HepG2 (cell line): ENCODE results near the gene ABCD2. TPM values are rescaled to one million over a fixed set of nuclear protein-coding genes. Genes with fewer than 3 reads are reported as not detected.

ENCODE experiments used
- ATAC-seq: fragments of 200-7000 bp; cut with Tn5 transposase; 3 replicates; pipeline ENCODE4 v1.9.1; 2020; ENCODE audit warnings: mild to moderate bottlenecking, moderate library complexity
- BruUV-seq: library from RNA; stranded (reverse); fragments of 400-500 nt; replicated peaks from 2 replicates; lab custom pipeline; 2021; lab: Mats Ljungman, UMichigan
- CTCF ChIA-PET: fragments of 300-600 bp; formaldehyde crosslinking; extraction: SDS; loops from one replicate; lab custom pipeline; 2021; ENCODE audit warnings: low total read pairs, inconsistent platforms, low intra/inter-chr PET ratio; lab: Yijun Ruan, JAX
- POLR2A ChIA-PET: fragments of 350-600 bp; sonication (Branson Sonifier 250); formaldehyde crosslinking; loops from one replicate; lab custom pipeline; 2020; ENCODE audit warnings: antibody characterized with exemption, inconsistent platforms; lab: Yijun Ruan, JAX
- DNase-seq: peaks from one replicate; pipeline ENCODE4 v3.0.0-alpha.2; 2015; ENCODE audit warnings: low spot score
- FAIRE-seq: peaks from 3 replicates; lab custom pipeline; 2011; peaks lifted over from hg19 to GRCh38; lab: Jason Lieb, UNC
- H2AFZ ChIP-seq: one replicate; pipeline ENCODE4 v1.6.1; 2011; ENCODE audit warnings: low read length, inconsistent platforms
- H3K27ac ChIP-seq: fragments of 300-600 bp; 3 replicates; pipeline ENCODE4 v1.8.0; 2011; ENCODE audit warnings: mixed run types, mild to moderate bottlenecking, mixed read lengths, low read length, inconsistent platforms; ENCODE audit not compliant: insufficient read depth; ENCODE audit errors: extremely low read length
- H3K27me3 ChIP-seq, 2 experiments: fragments of 200-600 bp in 1 of 2; 2 replicates in 1 of 2; 3 replicates in 1 of 2; pipeline versions ENCODE4 v1.6.0 to v1.8.0; 2011; ENCODE audit warnings: low read length in 2 of 2, mild to moderate bottlenecking in 2 of 2, moderate library complexity in 2 of 2, inconsistent platforms in 1 of 2; ENCODE audit not compliant: insufficient read depth in 2 of 2, control insufficient read depth in 1 of 2
- H3K36me3 ChIP-seq, 2 experiments: fragments of 200-600 bp in 1 of 2; replicated peaks in 1 of 2; 2 replicates in 1 of 2; 3 replicates in 1 of 2; pipeline versions ENCODE4 v1.5.1 to v1.8.0; 2011; ENCODE audit warnings: low read length in 2 of 2, inconsistent platforms in 1 of 2; ENCODE audit not compliant: insufficient read depth in 2 of 2, control insufficient read depth in 1 of 2
- H3K4me1 ChIP-seq: 2 replicates; pipeline ENCODE4 v1.5.1; 2012; ENCODE audit warnings: low read length, inconsistent platforms; ENCODE audit not compliant: insufficient read depth
- H3K4me2 ChIP-seq: 2 replicates; pipeline ENCODE4 v1.6.0; 2011; ENCODE audit warnings: low read depth, low read length, inconsistent platforms
- H3K4me3 ChIP-seq, 3 experiments: fragments of 200-600 bp in 1 of 3; sonication (generic), shearing (Covaris generic) in 1 of 3; replicated peaks in 1 of 3; 2 replicates each; pipeline ENCODE4 v1.5.1; 2011 to 2016; ENCODE audit warnings: low read length in 3 of 3, inconsistent platforms in 2 of 3, low read depth in 2 of 3, mild to moderate bottlenecking in 2 of 3, control low read depth in 1 of 3, mixed read lengths in 1 of 3; ENCODE audit not compliant: insufficient read depth in 1 of 3
- H3K79me2 ChIP-seq: one replicate; pipeline ENCODE4 v1.6.1; 2011; ENCODE audit warnings: low read length, inconsistent platforms; ENCODE audit not compliant: insufficient read depth
- H3K9ac ChIP-seq: 2 replicates; pipeline ENCODE4 v1.6.0; 2011; ENCODE audit warnings: mild to moderate bottlenecking, low read depth, low read length, inconsistent platforms; ENCODE audit not compliant: insufficient read depth
- H3K9me3 ChIP-seq: 2 replicates; pipeline ENCODE4 v1.5.1; 2012; ENCODE audit warnings: mild to moderate bottlenecking, low read length
- H4K20me1 ChIP-seq: 2 replicates; pipeline ENCODE4 v1.6.0; 2011; ENCODE audit warnings: inconsistent platforms, mild to moderate bottlenecking, low read length, moderate library complexity; ENCODE audit not compliant: insufficient read depth
- KDM3A ChIP-seq: IDR thresholded peaks from 2 replicates; pipeline ENCODE4 v1.6.1; 2018; ENCODE audit warnings: low read depth, missing compliant biosample characterization
- MATR3 ChIP-seq: sonication (generic); formaldehyde crosslinking; IDR thresholded peaks from 2 replicates; pipeline ENCODE4 v1.4.0; 2020; ENCODE audit warnings: missing genetic modification reagents
- POGK ChIP-seq: sonication (generic); formaldehyde crosslinking; conservative IDR thresholded peaks from 2 replicates; pipeline ENCODE4 v1.8.0; 2022; ENCODE audit warnings: mild to moderate bottlenecking, moderate library complexity, missing genetic modification reagents
- REL ChIP-seq: sonication (generic); formaldehyde crosslinking; conservative IDR thresholded peaks from 2 replicates; pipeline ENCODE4 v1.8.0; 2022; ENCODE audit warnings: mild to moderate bottlenecking, missing genetic modification reagents, moderate library complexity
- SNAPC2 ChIP-seq: sonication (generic); formaldehyde crosslinking; IDR thresholded peaks from 2 replicates; pipeline ENCODE4 v1.8.1; 2022; ENCODE audit warnings: mild to moderate bottlenecking, missing genetic modification reagents
- SP5 ChIP-seq: IDR thresholded peaks from 2 replicates; pipeline ENCODE4 v1.6.1; 2016; ENCODE audit warnings: low read depth, borderline replicate concordance
- SPEN ChIP-seq: sonication (generic); formaldehyde crosslinking; IDR thresholded peaks from 2 replicates; pipeline ENCODE4 v1.5.1; 2020; ENCODE audit warnings: low read depth, mild to moderate bottlenecking, missing genetic modification reagents
- TARDBP ChIP-seq: sonication (generic); formaldehyde crosslinking; IDR thresholded peaks from 2 replicates; pipeline ENCODE4 v1.8.0; 2022; ENCODE audit warnings: mild to moderate bottlenecking, missing genetic modification reagents
- ZNF10 ChIP-seq: sonication (generic); formaldehyde crosslinking; IDR thresholded peaks from 2 replicates; pipeline ENCODE4 v1.4.0; 2020; ENCODE audit warnings: mild to moderate bottlenecking, low read depth, missing genetic modification reagents, borderline replicate concordance
- ZNF20 ChIP-seq: sonication (generic); formaldehyde crosslinking; IDR thresholded peaks from 2 replicates; pipeline ENCODE4 v1.4.0; 2020; ENCODE audit warnings: mild to moderate bottlenecking, moderate library complexity, missing genetic modification reagents
- ZNF205 ChIP-seq: IDR thresholded peaks from 2 replicates; pipeline ENCODE4 v1.6.1; 2018; ENCODE audit warnings: missing biosample characterization, missing genetic modification reagents
- ZNF224 ChIP-seq: sonication (generic); formaldehyde crosslinking; IDR thresholded peaks from 2 replicates; pipeline ENCODE4 v1.5.0; 2020; ENCODE audit warnings: mild to moderate bottlenecking, missing genetic modification reagents
- ZNF326 ChIP-seq: sonication (generic); formaldehyde crosslinking; IDR thresholded peaks from 2 replicates; pipeline ENCODE4 v1.4.0; 2020; ENCODE audit warnings: missing genetic modification reagents, borderline replicate concordance
- ZNF484 ChIP-seq: sonication (generic); formaldehyde crosslinking; IDR thresholded peaks from 2 replicates; pipeline ENCODE4 v1.5.1; 2020; ENCODE audit warnings: mild to moderate bottlenecking, low read depth, missing genetic modification reagents, borderline replicate concordance
- ZNF703 ChIP-seq: sonication (generic); formaldehyde crosslinking; IDR thresholded peaks from 2 replicates; pipeline ENCODE4 v1.5.1; 2020; ENCODE audit warnings: missing genetic modification reagents, mild to moderate bottlenecking, moderate library complexity, borderline replicate concordance
- ZNF724P ChIP-seq: sonication (generic); formaldehyde crosslinking; IDR thresholded peaks from 2 replicates; pipeline ENCODE4 v1.8.0; 2022; ENCODE audit warnings: missing genetic modification reagents, borderline replicate concordance
- ZNF75D ChIP-seq: sonication (generic); formaldehyde crosslinking; IDR thresholded peaks from 2 replicates; pipeline ENCODE4 v1.8.1; 2023; ENCODE audit warnings: missing genetic modification reagents, mild to moderate bottlenecking, borderline replicate concordance
- ZNF883 ChIP-seq: sonication (generic); formaldehyde crosslinking; IDR thresholded peaks from 2 replicates; pipeline ENCODE4 v1.5.1; 2020; ENCODE audit warnings: mild to moderate bottlenecking, missing genetic modification reagents; ENCODE audit errors: not compliant biosample characterization
- in situ Hi-C: cut with HindIII; loops from 2 replicates; pipeline ENCODE4 v1.10.0; 2017; ENCODE audit warnings: low pct_unique_long_range_greater_than_20kb; ENCODE audit not compliant: extremely low pct_ligation_motif_present
- intact Hi-C: fragments of 100-400 bp; cut with micrococcal nuclease; formaldehyde crosslinking; loops from one replicate; pipeline ENCODE4 v1.10.0; 2022; ENCODE audit not compliant: unreplicated experiment
- polyA plus RNA-seq, 8 experiments: library from polyadenylated mRNA; depleted of rRNA in 3 of 8; stranded (reverse) in 7 of 8; unstranded in 1 of 8; fragments of >200 nt; fragmentation: Illumina TruSeq in 4 of 8; extraction: Trizol in 4 of 8; gene quantifications; 2 replicates each; pipeline versions ENCODE4 v1.2.1 to v1.2.3, GENCODE V29; 2011 to 2016; ENCODE audit warnings: low read depth in 4 of 8, missing spikeins in 1 of 8, mixed read lengths in 1 of 8; ENCODE audit not compliant: insufficient read depth in 1 of 8
- total RNA-seq, 5 experiments: library from RNA; depleted of rRNA; stranded (reverse); fragments of >200 nt; fragmentation: Illumina TruSeq; extraction: Trizol; gene quantifications; 2 replicates each; pipeline ENCODE4 v1.2.3, GENCODE V29; 2016; ENCODE audit warnings: low read depth in 1 of 5

ABCD2 gene
- total and polyA plus RNA-seq, 2 of the 13 experiments (the other 11 are each of a cell fraction or from before 2014, with no cell fraction given) = not detected

GRCh38 chr12:39632670-39633069 is 13.1 kb upstream of the ABCD2 start:
- FAIRE-seq = no peak
- no peak overlapping the region for H3K4me3 ChIP-seq
- H2AFZ ChIP-seq = no peak overlapping the region
- intact Hi-C loops = no loop called here
- ChIA-PET POLR2A (no interaction called here), CTCF (no interaction called here)
- no peak overlapping the region for H3K9ac ChIP-seq
- in situ Hi-C loops = no loop called here
- H3K27me3 ChIP-seq = no peaks in the 10 kb centered on the region
- no peaks in the 10 kb centered on the region for H3K36me3 ChIP-seq
- no peak overlapping the region for H3K4me2 ChIP-seq
- ATAC-seq = no peak
- no peaks in the 10 kb centered on the region for H3K4me1 ChIP-seq
- no peak for TF ChIP-seq KDM3A
- no peak for TF ChIP-seq SNAPC2 (CRISPR knock-in tag)
- TF ChIP-seq REL (CRISPR knock-in tag) = no peak
- no peak for TF ChIP-seq ZNF724P (CRISPR knock-in tag)
- no peak for TF ChIP-seq ZNF10 (CRISPR knock-in tag)
- no peak for TF ChIP-seq SPEN
- TF ChIP-seq ZNF326 (CRISPR knock-in tag) = no peak
- TF ChIP-seq SP5 (CRISPR knock-in tag) = no peak
- TF ChIP-seq ZNF224 (CRISPR knock-in tag) = no peak
- TF ChIP-seq ZNF883 (CRISPR knock-in tag) = no peak
- TF ChIP-seq ZNF20 (CRISPR knock-in tag) = no peak
- no peak for TF ChIP-seq ZNF205
- no peak for TF ChIP-seq MATR3 (CRISPR knock-in tag)
- no peak for TF ChIP-seq ZNF484
- TF ChIP-seq POGK = no peak
- no peak for TF ChIP-seq ZNF703 (CRISPR knock-in tag)
- no peak for TF ChIP-seq TARDBP (CRISPR knock-in tag)
- TF ChIP-seq ZNF75D = no peak
- no TSS peak for BruUV-seq
- H4K20me1 ChIP-seq = no peaks in the 10 kb centered on the region
- H3K9me3 ChIP-seq = no peaks in the 10 kb centered on the region
- no peak overlapping the region for H3K27ac ChIP-seq
- no peaks in the 10 kb centered on the region for H3K79me2 ChIP-seq
- DNase-seq = no peak
